Measurements from ENCODE around the gene LAMB1. TPM values are rescaled to one million over a fixed set of nuclear protein-coding genes. Genes with fewer than 3 reads are reported as not detected.

The LAMB1 gene
- total and polyA plus RNA-seq, 2 of the 13 experiments (the other 11 are each of a cell fraction or from before 2014, with no cell fraction given): 109 to 124 TPM

GRCh38 chr7:108037741-108038140, 34.8 kb upstream of the LAMB1 start (continued):
- TF ChIP-seq ZMYM4 (CRISPR knock-in tag; IDR thresholded peaks at IDR 0.05) (no peak), CREM (IDR thresholded peaks at IDR 0.05) (no peak), CREM (CRISPR knock-in tag; IDR thresholded peaks at IDR 0.05) (no peak), KMT2B (CRISPR knock-in tag; IDR thresholded peaks at IDR 0.05) (no peak), GATAD1 (CRISPR knock-in tag; IDR thresholded peaks at IDR 0.05) (no peak)

- intact Hi-C loops (cut with micrococcal nuclease; ENCODE audit: unreplicated experiment) (no loop called here), in situ Hi-C loops (cut with HindIII; ENCODE audit: extremely low pct_ligation_motif_present, low pct_unique_long_range_greater_than_20kb) (no loop called here)
- Histone ChIP-seq H3K27me3 (ENCODE audit: control insufficient read depth in 1 of 2, insufficient read depth in 2 of 2, low read length in 2 of 2) (no peaks in the 10 kb centered on the region), H3K9ac (ENCODE audit: insufficient read depth, low read depth, low read length) (no peak overlapping the region), H3K9me3 (ENCODE audit: low read length) (no peaks in the 10 kb centered on the region), H4K20me1 (ENCODE audit: insufficient read depth, low read length) (no peaks in the 10 kb centered on the region), H3K4me1 (ENCODE audit: insufficient read depth, low read length) (peaks cover 40% of the 10 kb centered on the region), H3K4me2 (ENCODE audit: low read depth, low read length) (no peak overlapping the region), H3K36me3 (replicated peaks in 1 of 2; ENCODE audit: control insufficient read depth in 1 of 2, insufficient read depth in 2 of 2, low read length in 2 of 2) (no peaks in the 10 kb centered on the region), H3K4me3 (replicated peaks in 1 of 3; ENCODE audit: insufficient read depth in 1 of 3, low read depth in 2 of 3, low read length in 3 of 3) (no peak overlapping the region), H2AFZ (ENCODE audit: low read length) (no peak overlapping the region), H3K79me2 (ENCODE audit: insufficient read depth, low read length) (no peaks in the 10 kb centered on the region), H3K27ac (ENCODE audit: extremely low read length, insufficient read depth, low read length) (no peak overlapping the region)
- POLR2A ChIA-PET: no interaction called here
- WGBS (ENCODE audit: low lambda C conversion rate): 91% methylated on average over 3 of the region's 3 CpGs
- TF ChIP-seq ZNF562 (CRISPR knock-in tag; IDR thresholded peaks at IDR 0.05; ENCODE audit: borderline replicate concordance) (no peak), FOXC1 (CRISPR knock-in tag; IDR thresholded peaks at IDR 0.05; ENCODE audit: borderline replicate concordance) (no peak), BATF2 (CRISPR knock-in tag; IDR thresholded peaks at IDR 0.05) (no peak), ZGPAT (CRISPR knock-in tag; IDR thresholded peaks at IDR 0.05) (no peak), KDM3A (CRISPR knock-in tag; IDR thresholded peaks at IDR 0.05; ENCODE audit: low read depth) (no peak), ATF1 (CRISPR knock-in tag; IDR thresholded peaks at IDR 0.05) (no peak), TOE1 (CRISPR knock-in tag; IDR thresholded peaks at IDR 0.05) (no peak), JDP2 (CRISPR knock-in tag; IDR thresholded peaks at IDR 0.05; ENCODE audit: borderline replicate concordance) (no peak), ZNF251 (CRISPR knock-in tag; IDR thresholded peaks at IDR 0.05) (no peak), GLI4 (CRISPR knock-in tag; IDR thresholded peaks at IDR 0.05; ENCODE audit: borderline replicate concordance) (no peak)
- DNase-seq (ENCODE audit: low spot score): no peak
- no peak for FAIRE-seq
- no peak for ATAC-seq
- no TSS peak for BruUV-seq (replicated peaks)
- CTCF ChIA-PET (ENCODE audit: low intra/inter-chr PET ratio, low total read pairs): no interaction called here
Measured at GRCh38 chr7:108037140-108037539, 34.2 kb upstream of the LAMB1 start.

All from HepG2 (cell line).